NCI-H2107 treated with DMSO at 0.1 percent for 48 hours (cell line): ENCODE measurements around the gene SSR2.

Experiments used
- DNase-seq: peaks from one replicate; lab custom pipeline; 2025; ENCODE audit not compliant: unreplicated experiment; lab: John Stamatoyannopoulos, UW

SSR2 gene

DNA sequence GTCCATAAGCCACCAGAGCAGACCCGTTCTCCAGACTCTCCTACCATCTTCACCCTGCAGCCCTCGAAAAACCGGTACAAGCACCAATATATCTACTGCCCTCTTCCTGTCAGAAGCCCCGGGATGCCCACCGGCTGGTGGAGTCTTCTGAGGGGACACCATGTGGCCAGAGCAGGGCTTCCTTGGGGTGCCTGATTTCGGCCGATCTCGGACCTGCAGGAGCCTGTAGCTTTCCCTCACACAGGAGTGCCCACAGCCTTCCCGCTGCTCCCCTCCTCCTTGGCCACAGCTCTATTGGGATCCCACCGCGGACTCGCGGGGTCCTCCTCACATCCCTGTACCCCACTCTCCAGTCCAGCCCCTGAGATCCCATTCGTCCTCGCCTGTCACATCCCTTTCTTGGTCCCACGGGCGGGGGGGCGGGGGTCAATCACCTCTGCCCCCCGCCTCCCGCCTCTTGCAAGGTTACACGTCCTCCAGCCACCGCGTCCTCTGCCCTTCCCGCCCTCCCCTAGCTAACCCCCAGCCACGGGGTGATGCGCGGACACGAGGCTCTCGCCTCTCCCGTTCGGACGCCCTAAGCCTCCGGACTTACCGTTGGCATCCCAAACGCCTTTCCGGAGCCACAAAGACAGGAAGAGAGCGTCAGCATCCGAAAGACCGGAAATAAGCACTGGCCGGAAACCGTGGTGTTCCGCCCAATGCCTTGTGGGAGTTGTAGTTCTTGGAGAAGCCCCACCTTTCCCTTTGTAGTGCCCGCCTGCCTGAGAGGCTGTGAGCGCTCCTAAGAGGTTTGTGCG, at the start of gene SSR2:
SSR2 (minus strand) TSS at position 659 of the 800 bp plus-strand sequence. CDS start 784 bp downstream, outside the sequence.
- DNase-seq, result peak; percentile 95

DNA sequence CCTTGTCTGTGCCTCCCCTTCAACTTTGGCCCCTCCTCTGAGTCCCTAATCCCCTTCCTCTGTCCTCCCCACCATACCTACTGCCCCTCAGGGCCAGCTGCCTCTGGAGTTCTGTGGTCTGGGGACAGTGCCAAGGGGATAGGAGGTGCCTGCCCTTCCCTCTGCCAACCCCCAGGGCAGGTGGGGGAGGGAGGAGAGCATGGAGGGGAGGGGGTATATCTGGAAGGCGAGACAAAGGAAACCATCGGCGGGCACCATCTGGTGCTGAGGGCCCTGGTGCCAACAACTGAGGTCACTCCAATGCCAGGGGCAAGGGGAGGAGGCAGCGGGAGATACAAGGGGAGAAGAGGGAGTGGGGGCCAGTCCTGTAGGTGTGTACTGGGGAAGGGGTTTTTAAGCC, 49.8 kb upstream of the SSR2 start:
- no peak for DNase-seq

DNA sequence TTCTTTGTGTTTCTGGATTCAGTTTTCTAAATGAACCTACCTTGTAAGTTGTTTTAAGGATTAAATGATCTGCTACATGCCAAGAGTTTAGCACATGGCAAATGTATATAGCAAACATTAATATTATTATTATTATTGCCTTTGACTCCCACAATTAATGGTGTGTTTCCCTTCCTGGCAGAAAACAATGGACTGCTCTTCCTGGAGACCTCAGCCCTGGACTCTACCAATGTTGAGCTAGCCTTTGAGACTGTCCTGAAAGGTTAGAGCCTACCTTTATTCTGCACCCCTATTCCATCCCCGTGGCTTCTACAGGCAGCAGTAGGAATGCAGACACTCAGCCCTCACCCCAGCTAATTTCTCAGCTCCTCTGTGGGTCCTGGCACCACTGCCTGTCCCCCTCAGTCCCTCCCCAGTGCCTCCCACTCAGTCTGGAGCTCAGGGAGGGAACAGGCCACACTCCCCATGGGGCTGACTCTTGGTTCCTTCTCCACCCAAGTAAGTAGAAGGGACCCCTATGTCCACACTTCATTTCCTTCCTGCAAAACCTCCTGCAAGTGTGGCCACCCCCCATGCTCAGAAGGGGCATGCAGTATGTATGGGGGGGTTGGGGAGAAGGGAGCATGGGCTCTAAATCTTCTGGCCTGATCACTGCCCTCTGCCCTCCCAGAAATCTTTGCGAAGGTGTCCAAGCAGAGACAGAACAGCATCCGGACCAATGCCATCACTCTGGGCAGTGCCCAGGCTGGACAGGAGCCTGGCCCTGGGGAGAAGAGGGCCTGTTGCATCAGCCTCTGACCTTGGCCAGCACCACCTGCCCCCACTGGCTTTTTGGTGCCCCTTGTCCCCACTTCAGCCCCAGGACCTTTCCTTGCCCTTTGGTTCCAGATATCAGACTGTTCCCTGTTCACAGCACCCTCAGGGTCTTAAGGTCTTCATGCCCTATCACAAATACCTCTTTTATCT, 49.0 kb upstream of the SSR2 start:
- DNase-seq, result no peak

DNA sequence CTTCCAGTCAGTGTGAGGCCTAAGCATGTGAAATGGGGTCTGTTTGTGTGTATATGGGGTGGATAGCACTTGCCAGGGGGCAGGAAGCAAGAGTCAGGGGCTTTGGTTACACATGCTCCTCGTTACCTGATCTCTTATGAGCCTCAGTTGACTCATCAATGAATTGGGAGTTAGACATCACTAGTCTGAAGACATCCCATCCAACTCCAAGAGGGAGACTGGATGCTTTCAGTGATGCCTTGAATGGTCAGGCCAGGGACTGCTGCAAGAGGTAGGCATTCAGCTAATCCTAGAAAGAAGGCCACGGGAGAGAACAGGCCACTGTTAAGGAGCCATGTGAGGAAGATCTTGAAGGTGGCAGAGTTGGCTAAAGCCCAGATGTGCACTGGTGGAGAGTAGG, 46.5 kb upstream of the SSR2 start:
- no peak for DNase-seq

DNA sequence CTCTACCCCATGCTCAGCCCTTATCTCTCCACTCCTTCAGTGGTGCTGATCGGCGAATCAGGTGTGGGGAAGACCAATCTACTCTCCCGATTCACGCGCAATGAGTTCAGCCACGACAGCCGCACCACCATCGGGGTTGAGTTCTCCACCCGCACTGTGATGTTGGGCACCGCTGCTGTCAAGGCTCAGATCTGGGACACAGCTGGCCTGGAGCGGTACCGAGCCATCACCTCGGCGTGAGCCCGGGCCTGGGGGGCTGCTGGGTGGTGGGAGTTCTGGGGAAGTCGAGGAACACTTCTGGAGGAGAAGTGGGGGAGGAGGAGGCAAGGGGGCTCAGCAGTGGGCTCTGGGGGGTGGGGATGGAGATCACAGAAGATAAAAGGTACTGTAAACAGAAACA, 45.1 kb upstream of the SSR2 start:
- no peak for DNase-seq

DNA sequence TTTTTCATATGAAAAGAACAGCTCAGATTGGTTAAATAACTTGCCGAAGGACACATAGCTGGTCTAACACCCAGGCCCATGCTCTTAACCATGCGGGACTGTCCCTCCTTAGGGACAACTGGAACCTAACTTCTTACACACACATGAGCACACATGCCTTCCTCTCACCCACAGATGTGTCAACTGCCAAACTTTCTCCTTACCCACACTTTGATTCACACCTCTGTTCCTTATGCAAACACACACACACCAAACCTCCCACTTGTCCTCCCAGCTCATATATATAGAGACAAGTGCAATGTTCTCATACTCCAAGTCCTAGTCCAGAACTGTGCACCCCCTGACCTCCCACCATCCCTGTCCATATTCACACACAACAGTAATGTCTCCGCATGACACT, 44.5 kb upstream of the SSR2 start:
- DNase-seq, result no peak

DNA sequence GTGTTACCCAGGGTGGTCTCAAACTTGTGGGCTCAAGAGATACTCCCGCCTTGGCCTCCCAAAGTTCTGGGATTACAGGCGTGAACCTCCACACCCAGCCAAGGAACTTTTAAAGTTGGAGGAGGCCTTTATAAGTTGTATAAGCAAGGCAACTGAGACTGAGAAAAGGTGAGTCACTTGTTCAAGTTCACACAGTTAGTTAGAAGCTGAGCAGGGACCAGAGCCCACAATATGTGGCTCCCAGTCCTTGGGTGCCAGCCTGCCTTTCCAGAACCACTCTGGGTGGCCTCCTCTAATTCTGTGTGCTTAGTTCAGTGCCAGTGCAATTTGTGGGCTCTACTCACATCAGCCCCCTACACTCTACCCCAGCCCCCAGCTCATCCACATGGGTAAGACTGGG, 43.9 kb upstream of the SSR2 start:
- no peak for DNase-seq

DNA sequence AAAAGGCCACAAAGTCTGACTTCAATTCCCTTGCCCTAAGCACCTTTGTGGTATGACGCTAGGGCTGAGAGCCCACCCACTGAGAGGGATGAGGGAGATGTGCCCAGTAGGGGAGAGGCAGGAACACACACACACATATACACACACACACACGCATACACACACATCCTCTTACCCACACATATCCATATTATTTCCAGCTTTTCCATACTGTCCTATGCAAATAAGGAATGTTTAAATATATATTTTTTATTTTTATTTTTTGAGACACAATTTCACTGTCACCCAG, 43.2 kb upstream of the SSR2 start:
- DNase-seq, result no peak

DNA sequence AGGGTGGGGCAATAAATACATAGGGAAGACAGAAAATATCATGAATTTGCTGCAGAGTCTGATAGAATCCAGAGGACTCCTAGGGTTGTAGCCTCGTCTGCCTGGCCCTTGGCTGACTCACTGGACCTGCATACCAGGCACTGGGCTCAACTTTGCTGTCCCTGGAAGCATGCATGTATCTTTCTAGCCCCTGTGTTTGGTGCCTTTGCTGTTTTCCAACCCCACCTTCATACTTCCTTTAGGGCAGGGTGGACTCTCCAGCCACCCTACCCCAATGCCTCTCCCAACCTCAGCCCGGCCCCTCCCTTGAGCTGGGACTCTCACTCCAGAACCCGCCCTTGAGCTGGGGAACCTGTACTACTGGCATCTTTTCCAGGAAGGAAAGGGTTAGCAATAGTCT, 41.4 kb upstream of the SSR2 start:
- no peak for DNase-seq

DNA sequence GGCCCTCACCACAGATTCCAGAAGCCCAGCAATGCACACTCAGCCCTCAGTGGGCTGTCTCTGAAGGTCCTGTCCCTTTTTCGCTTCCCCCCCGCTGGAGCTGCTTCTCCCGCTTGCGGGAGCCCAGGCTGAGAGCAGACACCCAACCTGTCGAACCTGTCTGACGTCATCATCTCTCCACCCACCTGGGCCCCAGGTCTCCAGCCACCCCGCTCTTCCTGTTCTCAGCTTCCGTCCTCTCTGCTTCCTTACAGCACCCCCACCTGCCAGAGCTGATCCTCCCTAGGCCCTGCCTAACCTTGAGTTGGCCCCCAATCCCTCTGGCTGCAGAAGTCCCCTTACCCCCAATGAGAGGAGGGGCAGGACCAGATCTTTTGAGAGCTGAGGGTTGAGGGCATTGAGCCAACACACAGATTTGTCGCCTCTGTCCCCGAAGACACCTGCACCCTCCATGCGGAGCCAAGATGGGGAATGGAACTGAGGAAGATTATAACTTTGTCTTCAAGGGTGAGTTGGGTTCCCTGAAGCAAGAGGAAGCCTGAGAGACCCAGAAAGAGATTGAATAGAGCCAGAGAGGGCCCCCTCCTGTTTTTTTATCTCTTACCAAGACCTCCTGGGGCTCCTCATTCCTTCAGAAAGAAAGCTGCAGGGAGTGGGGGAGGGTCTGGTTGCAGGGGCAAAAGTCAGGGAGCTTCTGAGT, 40.3 kb upstream of the SSR2 start, which contains the start of gene RAB25:
RAB25 (plus strand) TSS at position 224 of the 700 bp plus-strand sequence; CDS start at position 465, 241 bp downstream.
- DNase-seq, result peak; percentile 95

DNA sequence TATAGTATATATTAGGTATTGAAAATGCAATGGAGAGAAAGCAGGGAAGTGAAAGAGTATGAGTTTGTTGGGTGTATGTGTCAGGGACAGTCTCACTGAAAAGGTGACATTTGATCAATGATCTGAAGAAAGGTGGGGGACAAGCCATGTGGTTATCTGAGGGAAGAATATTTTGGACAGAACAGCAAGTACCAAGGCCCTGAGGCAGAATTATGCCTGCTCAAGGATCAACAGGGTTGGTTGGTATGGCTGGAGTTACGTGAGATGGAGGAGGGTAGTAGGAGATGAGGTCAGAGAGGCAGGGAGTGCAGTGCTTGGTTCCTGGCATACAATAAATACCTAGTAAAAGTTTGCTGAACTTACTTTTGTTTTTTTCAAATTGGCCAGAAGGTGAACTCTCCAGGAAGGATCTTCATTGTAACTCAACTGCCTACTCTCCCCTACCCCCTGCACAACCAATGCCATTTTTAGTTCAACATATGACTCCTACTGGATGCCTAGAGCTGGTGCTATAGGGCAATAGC, 35.6 kb upstream of the SSR2 start:
- DNase-seq, result no peak

DNA sequence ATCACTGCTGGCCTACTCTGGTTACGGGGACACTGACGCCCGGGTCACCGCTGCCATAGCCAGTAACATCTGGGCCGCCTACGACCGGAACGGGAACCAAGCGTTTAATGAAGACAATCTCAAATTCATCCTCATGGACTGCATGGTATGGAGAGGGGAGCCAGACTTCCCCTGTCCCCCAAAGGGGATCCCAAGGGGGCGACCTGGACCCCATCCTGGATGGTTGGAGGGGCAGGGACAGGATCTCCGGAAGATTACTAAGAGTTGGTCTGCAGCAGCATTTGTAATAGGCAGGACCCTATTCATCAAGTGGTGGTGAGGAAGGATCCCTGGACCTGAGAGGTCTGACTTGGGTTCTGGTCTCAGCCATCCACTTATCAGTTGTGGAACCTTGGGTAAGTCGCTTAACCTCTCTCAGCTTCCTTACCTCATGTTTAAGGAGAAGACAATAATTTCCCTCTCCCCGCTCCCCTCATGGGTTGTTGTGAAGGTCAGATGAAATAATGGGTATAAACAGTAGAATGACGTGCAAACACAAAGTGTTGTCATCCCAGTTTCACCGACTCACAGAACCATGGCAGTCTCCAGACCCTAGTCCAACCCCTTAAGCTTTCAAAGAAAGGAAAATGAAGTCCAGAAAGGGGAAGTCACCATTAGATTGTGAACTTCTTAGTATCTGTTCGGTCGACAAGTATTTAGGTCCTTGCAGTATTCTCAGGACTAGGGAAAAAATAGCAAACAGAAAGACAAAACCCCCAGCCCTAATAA, 34.7 kb upstream of the SSR2 start:
- DNase-seq, result no peak

DNA sequence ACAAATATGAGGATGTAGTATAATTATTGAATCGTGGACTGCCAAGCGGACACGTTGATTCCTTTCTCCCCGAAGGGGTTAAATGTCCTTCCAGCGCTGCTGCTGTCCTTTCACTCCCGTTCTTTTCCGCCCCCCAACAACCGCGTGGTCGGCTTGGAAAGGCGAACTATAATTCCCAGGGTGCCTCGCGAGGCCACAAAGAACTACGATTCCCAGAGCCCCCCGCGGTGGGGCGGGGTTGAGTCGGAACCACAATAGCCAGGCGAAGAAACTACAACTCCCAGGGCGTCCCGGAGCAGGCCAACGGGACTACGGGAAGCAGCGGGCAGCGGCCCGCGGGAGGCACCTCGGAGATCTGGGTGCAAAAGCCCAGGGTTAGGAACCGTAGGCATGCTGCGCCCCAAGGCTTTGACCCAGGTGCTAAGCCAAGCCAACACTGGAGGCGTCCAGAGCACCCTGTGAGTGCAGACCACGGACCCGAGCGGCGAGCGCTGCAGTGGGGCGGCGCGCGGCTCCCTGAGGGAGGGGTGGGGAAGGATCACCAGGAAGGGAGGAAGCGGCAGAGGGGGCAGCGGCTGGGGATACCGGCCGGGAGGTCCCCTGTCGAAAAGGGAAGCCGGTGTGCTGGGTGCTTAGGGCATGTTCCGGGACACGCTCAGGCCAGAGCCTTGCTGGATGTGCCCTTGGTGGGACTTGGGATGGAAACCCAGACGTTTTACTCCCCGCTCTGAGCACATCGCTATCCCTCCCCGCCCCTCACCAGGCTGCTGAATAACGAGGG, 33.9 kb upstream of the SSR2 start, which contains the start of gene LAMTOR2:
LAMTOR2 (plus strand) TSS at position 283 of the 781 bp plus-strand sequence; CDS start at position 391, 108 bp downstream.
- peak; percentile 98 for DNase-seq

DNA sequence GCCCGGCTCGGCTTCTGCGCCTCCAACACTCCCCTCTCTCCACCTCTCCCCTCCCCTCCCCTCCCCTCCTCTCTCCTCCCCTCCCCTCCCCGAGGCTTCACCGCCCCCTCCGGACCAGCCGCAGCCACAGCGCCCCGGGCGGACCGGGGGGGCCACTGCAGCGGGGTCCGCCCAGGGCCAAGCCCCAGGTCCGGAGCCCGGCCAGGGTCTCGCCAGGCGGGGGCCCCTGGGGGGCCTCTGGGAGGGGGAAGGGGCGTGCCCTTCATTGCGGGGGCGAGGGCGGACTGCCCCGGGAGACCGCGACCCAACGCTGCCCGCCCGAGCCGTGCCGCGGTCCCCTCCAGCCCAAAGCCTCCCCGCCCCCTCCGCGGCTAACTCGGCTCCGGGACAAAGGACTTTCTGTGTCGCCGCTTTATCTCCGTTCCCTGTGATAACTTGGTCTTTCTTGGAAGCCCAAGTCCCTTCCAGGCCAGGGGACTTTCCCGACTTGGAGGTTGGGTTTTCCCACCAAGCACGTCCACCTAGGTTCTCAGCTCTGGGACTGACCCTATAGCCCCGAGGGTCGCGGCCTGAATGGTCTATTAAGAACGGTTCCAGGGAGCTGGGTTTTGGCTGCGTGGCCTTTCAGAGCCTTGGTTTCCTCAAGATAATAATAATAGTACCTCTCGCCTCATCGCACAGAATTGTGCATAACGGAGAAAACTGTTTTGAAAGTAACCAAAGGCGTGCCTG, 33.2 kb upstream of the SSR2 start, which contains the start of gene UBQLN4:
UBQLN4 (minus strand) TSS at position 31 of the 732 bp plus-strand sequence. CDS start 97 bp downstream, outside the sequence.
- DNase-seq, result peak; percentile 83

DNA sequence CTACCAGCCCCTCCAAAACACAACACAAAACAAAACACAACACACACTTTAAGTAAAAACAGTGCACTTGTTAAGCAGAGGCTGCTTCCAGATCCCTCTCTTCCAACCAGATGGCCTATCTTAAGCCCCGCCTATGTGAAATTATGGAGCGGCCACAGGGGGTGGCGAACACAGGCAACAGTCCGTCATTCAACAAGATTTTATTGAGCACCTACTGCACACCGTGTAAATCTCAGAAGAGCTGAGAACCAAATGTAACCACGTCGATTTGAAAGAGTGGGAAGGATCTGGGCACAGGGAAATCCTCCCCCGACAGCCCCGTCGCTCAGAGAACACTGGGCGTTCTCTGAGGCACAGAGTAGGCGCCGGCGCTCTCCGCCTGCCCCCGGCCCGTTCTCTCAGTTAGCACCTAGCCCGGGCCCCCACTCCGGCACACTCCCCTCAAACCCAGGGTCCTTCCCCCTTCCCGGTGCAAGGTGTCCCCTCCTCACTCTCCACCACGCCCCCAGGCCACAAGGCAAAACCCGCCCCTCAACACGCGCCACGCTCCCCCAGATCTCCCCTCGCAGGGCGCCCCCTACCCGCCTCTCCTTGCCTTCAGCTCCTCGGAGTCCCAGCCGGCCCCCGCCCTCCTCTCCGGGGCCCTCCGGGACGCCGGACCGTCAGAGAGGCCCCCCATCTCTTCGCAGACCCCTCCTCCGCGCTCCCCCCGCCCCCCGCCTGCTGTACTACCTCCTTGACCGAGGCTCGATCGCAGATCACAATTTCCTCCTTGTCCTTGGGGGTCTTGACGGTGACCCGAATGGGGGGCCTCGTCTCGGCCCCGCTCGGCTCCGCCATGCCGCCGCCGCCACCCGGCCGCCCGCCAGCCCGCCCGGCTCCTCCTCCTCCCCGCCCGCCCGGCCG, 32.4 kb upstream of the SSR2 start:
- DNase-seq, result no peak

DNA sequence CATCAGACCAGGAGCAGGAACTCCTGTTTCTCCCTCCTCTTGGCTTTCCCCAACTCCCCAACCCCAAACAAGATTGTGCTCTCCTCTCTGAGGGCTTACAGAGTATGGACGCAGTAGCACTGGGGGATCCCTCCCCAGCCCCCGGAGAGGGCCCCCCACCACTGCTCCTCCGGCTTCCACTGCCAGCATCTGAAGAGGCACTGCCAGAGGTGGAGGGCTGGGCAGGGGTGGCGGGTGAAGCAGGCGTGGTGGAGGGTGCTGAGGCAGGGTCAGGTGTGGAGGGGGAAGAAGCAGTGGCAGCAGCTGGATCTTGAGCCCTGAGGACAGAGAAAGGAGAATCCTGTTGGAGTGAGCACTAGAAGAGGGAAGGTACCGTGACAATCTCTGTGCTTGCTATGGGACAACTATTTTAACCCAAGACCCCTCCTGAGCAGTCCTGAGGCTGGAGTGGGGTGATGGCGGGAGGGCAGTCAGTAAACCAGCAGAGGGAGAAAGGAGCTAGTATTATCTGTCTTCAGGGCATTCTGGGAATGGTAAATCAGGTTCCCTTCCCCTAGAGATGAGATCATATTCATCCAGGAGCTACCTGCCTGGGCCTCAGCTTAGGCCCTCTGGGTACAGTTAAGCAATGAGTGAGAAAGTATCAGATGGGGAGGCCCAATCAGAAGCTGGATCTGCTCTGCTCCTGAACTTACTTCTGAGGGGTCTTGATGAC, 30.4 kb upstream of the SSR2 start:
- DNase-seq, result no peak

DNA sequence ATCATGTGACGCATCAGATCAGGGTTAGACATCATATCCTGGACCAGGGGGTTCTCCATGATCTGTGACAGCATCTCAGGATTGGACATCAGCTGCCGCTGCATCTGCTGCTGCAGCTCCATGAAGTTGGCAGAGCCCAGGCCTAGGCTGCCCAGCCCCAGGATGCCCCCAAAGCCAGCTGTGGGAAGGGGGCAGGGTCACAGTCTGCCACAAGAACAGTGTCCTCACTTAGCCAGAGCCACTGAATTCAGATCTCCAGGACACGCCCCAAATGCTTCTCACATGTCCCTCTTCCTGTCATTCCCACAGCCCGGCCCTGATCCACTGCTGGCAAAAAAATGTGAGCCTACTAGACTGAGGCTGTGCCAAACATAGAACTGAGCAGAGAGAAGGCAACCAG, 29.6 kb upstream of the SSR2 start:
- no peak for DNase-seq
